T47D (cell line): ENCODE results near the gene ELK3.
A peak's percentile ranks its signal among the peaks of the same experiment; 100 is the strongest.

Source experiments
- DNase-seq, 2 experiments: peaks; one replicate each; pipeline versions ENCODE4 v3.0.0 to v3.0.0-alpha.2; 2011 to 2012; ENCODE audit warnings: low read depth in 1 of 2, low spot score in 1 of 2
- JUND ChIP-seq: IDR thresholded peaks from 2 replicates; pipeline ENCODE4 v1.6.1; 2012; ENCODE audit warnings: low read depth
- in situ Hi-C: cut with HindIII; loops from 2 replicates; pipeline ENCODE4 v1.10.0; 2016; ENCODE audit warnings: low sequenced_read_pairs, low pct_unique_long_range_greater_than_20kb

The ELK3 gene

GRCh38 chr12:96194971-96195844 is 1.0 kb downstream of the ELK3 start:
- in situ Hi-C loops, result no loop called here
- peak; percentile 38 to 63 for DNase-seq
- no peak for TF ChIP-seq JUND

GRCh38 chr12:96195845-96196451 is 1.8 kb downstream of the ELK3 start:
- TF ChIP-seq JUND, result no peak
- in situ Hi-C loops, result no loop called here
- no peak for DNase-seq

GRCh38 chr12:96196781-96197180 is 2.6 kb downstream of the ELK3 start:
- in situ Hi-C loops, result no loop called here

GRCh38 chr12:96197503-96198272 is 3.5 kb downstream of the ELK3 start:
- no peak for TF ChIP-seq JUND
- no peak for DNase-seq
- in situ Hi-C loops, result no loop called here

More at GRCh38 chr12:96196781-96197180, 2.6 kb downstream of the ELK3 start:
- no peak for TF ChIP-seq JUND
- DNase-seq, result no peak

- in situ Hi-C loops, result no loop called here
- DNase-seq, result no peak
- TF ChIP-seq JUND, result no peak
Observed at GRCh38 chr12:96198965-96199364, 4.8 kb downstream of the ELK3 start.

GRCh38 chr12:96199464-96199863 is 5.3 kb downstream of the ELK3 start:
- in situ Hi-C loops, result no loop called here
- no peak for DNase-seq
- TF ChIP-seq JUND, result no peak

GRCh38 chr12:96201272-96202227 is 7.4 kb downstream of the ELK3 start:
- DNase-seq, result no peak
- no peak for TF ChIP-seq JUND
- in situ Hi-C loops, result no loop called here

GRCh38 chr12:96204381-96204780 is 10.2 kb downstream of the ELK3 start:
- in situ Hi-C loops, result no loop called here
- DNase-seq, result no peak

GRCh38 chr12:96205908-96206307 is 11.7 kb downstream of the ELK3 start:
- in situ Hi-C loops, result no loop called here
- no peak for TF ChIP-seq JUND
- no peak for DNase-seq

More at GRCh38 chr12:96204381-96204780, 10.2 kb downstream of the ELK3 start:
- TF ChIP-seq JUND, result no peak

GRCh38 chr12:96206936-96207662 is 12.9 kb downstream of the ELK3 start:
- no peak for DNase-seq
- no peak for TF ChIP-seq JUND
- in situ Hi-C loops, result no loop called here

GRCh38 chr12:96208346-96208745 is 14.2 kb downstream of the ELK3 start:
- TF ChIP-seq JUND, result no peak
- DNase-seq, result no peak
- in situ Hi-C loops, result no loop called here
